ENCODE data around the gene CORIN. TPM values are rescaled to one million over a fixed set of nuclear protein-coding genes. Genes with fewer than 3 reads are reported as not detected.

Gene CORIN
- total and polyA plus RNA-seq, 2 of the 13 experiments (the other 11 are each of a cell fraction or from before 2014, with no cell fraction given): 0.84 to 1.2 TPM

DNA sequence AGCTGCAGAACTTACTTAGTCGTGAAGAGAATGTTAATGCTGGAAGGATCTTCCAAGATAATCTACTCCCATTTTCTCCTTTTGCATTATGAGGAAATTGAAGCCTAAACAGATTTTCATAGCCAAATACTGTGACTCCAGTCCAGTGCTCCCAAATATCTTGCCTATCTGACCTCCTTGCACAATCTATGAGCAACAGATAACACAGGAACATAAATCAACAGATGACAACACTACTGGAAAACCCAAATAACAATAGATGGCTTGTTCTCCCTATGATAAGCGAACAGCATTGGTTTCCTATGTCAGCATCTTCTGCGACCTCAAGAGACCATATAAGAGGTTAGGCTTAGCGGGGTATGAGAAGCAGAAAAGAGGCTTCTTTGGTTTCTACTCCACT lies 88.0 kb downstream of the CORIN start (continued):
- TF ChIP-seq, protein P1, sequence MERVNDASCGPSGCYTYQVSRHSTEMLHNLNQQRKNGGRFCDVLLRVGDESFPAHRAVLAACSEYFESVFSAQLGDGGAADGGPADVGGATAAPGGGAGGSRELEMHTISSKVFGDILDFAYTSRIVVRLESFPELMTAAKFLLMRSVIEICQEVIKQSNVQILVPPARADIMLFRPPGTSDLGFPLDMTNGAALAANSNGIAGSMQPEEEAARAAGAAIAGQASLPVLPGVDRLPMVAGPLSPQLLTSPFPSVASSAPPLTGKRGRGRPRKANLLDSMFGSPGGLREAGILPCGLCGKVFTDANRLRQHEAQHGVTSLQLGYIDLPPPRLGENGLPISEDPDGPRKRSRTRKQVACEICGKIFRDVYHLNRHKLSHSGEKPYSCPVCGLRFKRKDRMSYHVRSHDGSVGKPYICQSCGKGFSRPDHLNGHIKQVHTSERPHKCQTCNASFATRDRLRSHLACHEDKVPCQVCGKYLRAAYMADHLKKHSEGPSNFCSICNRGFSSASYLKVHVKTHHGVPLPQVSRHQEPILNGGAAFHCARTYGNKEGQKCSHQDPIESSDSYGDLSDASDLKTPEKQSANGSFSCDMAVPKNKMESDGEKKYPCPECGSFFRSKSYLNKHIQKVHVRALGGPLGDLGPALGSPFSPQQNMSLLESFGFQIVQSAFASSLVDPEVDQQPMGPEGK (CRISPR knock-in tag; IDR thresholded peaks at IDR 0.05): no peak
- TF ChIP-seq ZNF367 (CRISPR knock-in tag; IDR thresholded peaks at IDR 0.05; ENCODE audit: borderline replicate concordance): no peak
- TF ChIP-seq ZNF251 (CRISPR knock-in tag; IDR thresholded peaks at IDR 0.05): no peak
- TF ChIP-seq GTF3A (CRISPR knock-in tag; conservative IDR thresholded peaks at IDR 0.05): no peak
- TF ChIP-seq PHF20 (CRISPR knock-in tag; IDR thresholded peaks at IDR 0.05): no peak
- TF ChIP-seq ZNF24 (IDR thresholded peaks at IDR 0.05): no peak
- TF ChIP-seq TBL1XR1 (IDR thresholded peaks at IDR 0.05; ENCODE audit: borderline replicate concordance, low read length, partially characterized antibody): no peak
- no peak for TF ChIP-seq IRX3 (CRISPR knock-in tag; IDR thresholded peaks at IDR 0.05; ENCODE audit: borderline replicate concordance, low read depth)
- TF ChIP-seq YY1 (IDR thresholded peaks at IDR 0.05; ENCODE audit: insufficient read depth, insufficient replicate concordance, low read depth, low read length): no peak
- TF ChIP-seq, protein P2, sequence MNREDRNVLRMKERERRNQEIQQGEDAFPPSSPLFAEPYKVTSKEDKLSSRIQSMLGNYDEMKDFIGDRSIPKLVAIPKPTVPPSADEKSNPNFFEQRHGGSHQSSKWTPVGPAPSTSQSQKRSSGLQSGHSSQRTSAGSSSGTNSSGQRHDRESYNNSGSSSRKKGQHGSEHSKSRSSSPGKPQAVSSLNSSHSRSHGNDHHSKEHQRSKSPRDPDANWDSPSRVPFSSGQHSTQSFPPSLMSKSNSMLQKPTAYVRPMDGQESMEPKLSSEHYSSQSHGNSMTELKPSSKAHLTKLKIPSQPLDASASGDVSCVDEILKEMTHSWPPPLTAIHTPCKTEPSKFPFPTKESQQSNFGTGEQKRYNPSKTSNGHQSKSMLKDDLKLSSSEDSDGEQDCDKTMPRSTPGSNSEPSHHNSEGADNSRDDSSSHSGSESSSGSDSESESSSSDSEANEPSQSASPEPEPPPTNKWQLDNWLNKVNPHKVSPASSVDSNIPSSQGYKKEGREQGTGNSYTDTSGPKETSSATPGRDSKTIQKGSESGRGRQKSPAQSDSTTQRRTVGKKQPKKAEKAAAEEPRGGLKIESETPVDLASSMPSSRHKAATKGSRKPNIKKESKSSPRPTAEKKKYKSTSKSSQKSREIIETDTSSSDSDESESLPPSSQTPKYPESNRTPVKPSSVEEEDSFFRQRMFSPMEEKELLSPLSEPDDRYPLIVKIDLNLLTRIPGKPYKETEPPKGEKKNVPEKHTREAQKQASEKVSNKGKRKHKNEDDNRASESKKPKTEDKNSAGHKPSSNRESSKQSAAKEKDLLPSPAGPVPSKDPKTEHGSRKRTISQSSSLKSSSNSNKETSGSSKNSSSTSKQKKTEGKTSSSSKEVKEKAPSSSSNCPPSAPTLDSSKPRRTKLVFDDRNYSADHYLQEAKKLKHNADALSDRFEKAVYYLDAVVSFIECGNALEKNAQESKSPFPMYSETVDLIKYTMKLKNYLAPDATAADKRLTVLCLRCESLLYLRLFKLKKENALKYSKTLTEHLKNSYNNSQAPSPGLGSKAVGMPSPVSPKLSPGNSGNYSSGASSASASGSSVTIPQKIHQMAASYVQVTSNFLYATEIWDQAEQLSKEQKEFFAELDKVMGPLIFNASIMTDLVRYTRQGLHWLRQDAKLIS (CRISPR knock-in tag; IDR thresholded peaks at IDR 0.05): no peak
- TF ChIP-seq JDP2 (CRISPR knock-in tag; IDR thresholded peaks at IDR 0.05; ENCODE audit: borderline replicate concordance): no peak
- no peak for TF ChIP-seq KAT8 (CRISPR knock-in tag; IDR thresholded peaks at IDR 0.05)
- TF ChIP-seq FOXP1 (IDR thresholded peaks at IDR 0.05): no peak
- peak; percentile 82 for TF ChIP-seq FOXP1 (CRISPR knock-in tag; IDR thresholded peaks at IDR 0.05)
- no peak for TF ChIP-seq CBFB (CRISPR knock-in tag; IDR thresholded peaks at IDR 0.05)
- TF ChIP-seq, protein P3, sequence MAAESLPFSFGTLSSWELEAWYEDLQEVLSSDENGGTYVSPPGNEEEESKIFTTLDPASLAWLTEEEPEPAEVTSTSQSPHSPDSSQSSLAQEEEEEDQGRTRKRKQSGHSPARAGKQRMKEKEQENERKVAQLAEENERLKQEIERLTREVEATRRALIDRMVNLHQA (CRISPR knock-in tag; IDR thresholded peaks at IDR 0.05): no peak
- no peak for TF ChIP-seq SP2 (CRISPR knock-in tag; IDR thresholded peaks at IDR 0.05)
- TF ChIP-seq, protein P4, sequence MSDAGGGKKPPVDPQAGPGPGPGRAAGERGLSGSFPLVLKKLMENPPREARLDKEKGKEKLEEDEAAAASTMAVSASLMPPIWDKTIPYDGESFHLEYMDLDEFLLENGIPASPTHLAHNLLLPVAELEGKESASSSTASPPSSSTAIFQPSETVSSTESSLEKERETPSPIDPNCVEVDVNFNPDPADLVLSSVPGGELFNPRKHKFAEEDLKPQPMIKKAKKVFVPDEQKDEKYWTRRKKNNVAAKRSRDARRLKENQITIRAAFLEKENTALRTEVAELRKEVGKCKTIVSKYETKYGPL (CRISPR knock-in tag; IDR thresholded peaks at IDR 0.05): no peak
- TF ChIP-seq, protein P5, sequence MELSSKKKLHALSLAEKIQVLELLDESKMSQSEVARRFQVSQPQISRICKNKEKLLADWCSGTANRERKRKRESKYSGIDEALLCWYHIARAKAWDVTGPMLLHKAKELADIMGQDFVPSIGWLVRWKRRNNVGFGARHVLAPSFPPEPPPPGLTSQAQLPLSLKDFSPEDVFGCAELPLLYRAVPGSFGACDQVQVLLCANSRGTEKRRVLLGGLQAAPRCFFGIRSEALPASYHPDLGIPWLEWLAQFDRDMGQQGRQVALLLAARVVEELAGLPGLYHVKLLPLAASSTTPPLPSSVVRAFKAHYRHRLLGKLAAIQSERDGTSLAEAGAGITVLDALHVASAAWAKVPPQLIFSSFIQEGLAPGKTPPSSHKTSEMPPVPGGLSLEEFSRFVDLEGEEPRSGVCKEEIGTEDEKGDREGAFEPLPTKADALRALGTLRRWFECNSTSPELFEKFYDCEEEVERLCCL (CRISPR knock-in tag; IDR thresholded peaks at IDR 0.05; ENCODE audit: borderline replicate concordance): no peak
- TF ChIP-seq, protein P6, sequence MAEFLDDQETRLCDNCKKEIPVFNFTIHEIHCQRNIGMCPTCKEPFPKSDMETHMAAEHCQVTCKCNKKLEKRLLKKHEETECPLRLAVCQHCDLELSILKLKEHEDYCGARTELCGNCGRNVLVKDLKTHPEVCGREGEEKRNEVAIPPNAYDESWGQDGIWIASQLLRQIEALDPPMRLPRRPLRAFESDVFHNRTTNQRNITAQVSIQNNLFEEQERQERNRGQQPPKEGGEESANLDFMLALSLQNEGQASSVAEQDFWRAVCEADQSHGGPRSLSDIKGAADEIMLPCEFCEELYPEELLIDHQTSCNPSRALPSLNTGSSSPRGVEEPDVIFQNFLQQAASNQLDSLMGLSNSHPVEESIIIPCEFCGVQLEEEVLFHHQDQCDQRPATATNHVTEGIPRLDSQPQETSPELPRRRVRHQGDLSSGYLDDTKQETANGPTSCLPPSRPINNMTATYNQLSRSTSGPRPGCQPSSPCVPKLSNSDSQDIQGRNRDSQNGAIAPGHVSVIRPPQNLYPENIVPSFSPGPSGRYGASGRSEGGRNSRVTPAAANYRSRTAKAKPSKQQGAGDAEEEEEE (CRISPR knock-in tag; IDR thresholded peaks at IDR 0.05; ENCODE audit: borderline replicate concordance): no peak
- no peak for TF ChIP-seq ZBTB21 (CRISPR knock-in tag; IDR thresholded peaks at IDR 0.05)
- TF ChIP-seq, protein P7, sequence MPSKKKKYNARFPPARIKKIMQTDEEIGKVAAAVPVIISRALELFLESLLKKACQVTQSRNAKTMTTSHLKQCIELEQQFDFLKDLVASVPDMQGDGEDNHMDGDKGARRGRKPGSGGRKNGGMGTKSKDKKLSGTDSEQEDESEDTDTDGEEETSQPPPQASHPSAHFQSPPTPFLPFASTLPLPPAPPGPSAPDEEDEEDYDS (CRISPR knock-in tag; IDR thresholded peaks at IDR 0.05): no peak

All from HepG2 (cell line).